Natural killer cell (primary cell): ENCODE results near the gene NAA35. TPM values are rescaled to one million over a fixed set of nuclear protein-coding genes. Genes with fewer than 3 reads are reported as not detected.

Experiments used
- ATAC-seq, 3 donors: fragments of 150-1000 bp in 2 of 3; fragments of 200-7000 bp in 1 of 3; cut with Tn5 transposase; 1 replicate in 1 of 3; 2 replicates in 2 of 3; pipeline ENCODE4 v1.10.0; 2021; ENCODE audit warnings: mild to moderate bottlenecking in 2 of 3, moderate library complexity in 2 of 3
- DNase-seq, 2 donors: peaks; one replicate each; pipeline versions ENCODE4 v3.0.0 to v3.0.0-alpha.2; 2013 to 2021; ENCODE audit warnings: mixed read lengths in 1 of 2
- H3K27ac ChIP-seq: one replicate; pipeline ENCODE4 v1.5.1; 2013; ENCODE audit warnings: mild to moderate bottlenecking, low read length
- H3K27me3 ChIP-seq: one replicate; pipeline ENCODE4 v1.6.1; 2013; ENCODE audit warnings: low read length; ENCODE audit not compliant: control insufficient read depth, insufficient read depth
- H3K36me3 ChIP-seq: one replicate; pipeline ENCODE4 v1.6.1; 2013; ENCODE audit warnings: low read length; ENCODE audit not compliant: control insufficient read depth, insufficient read depth
- H3K4me1 ChIP-seq: one replicate; pipeline ENCODE4 v1.6.1; 2013; ENCODE audit warnings: low read length; ENCODE audit not compliant: control insufficient read depth, insufficient read depth
- H3K4me3 ChIP-seq: one replicate; pipeline ENCODE4 v1.5.1; 2013; ENCODE audit warnings: low read length
- H3K9me3 ChIP-seq: one replicate; pipeline ENCODE4 v1.6.1; 2013; ENCODE audit warnings: low read length; ENCODE audit not compliant: control insufficient read depth, insufficient read depth
- H3K27ac Mint-ChIP-seq, 2 donors: one replicate each; pipeline ENCODE4 v1.8.0; 2022; ENCODE audit warnings: mild to moderate bottlenecking in 2 of 2, mixed read lengths in 2 of 2, moderate library complexity in 1 of 2
- H3K27me3 Mint-ChIP-seq, 2 donors: one replicate each; pipeline ENCODE4 v1.8.0; 2022; ENCODE audit warnings: low read depth in 2 of 2, mixed read lengths in 2 of 2
- H3K36me3 Mint-ChIP-seq: one replicate; pipeline ENCODE4 v1.8.0; 2022; ENCODE audit warnings: mixed read lengths
- H3K4me1 Mint-ChIP-seq, 2 donors: one replicate each; pipeline ENCODE4 v1.8.0; 2022; ENCODE audit warnings: mixed read lengths in 2 of 2
- H3K4me3 Mint-ChIP-seq: one replicate; pipeline ENCODE4 v1.8.0; 2022; ENCODE audit warnings: mild to moderate bottlenecking, moderate library complexity, mixed read lengths
- H3K9me3 Mint-ChIP-seq, 2 donors: one replicate each; pipeline ENCODE4 v1.8.0; 2022; ENCODE audit warnings: mixed read lengths in 2 of 2
- CTCF ChIP-seq: fragments of 200-600 bp; IDR thresholded peaks from one replicate; pipeline ENCODE4 v1.8.0; 2022; ENCODE audit warnings: antibody characterized with exemption
- WGBS: methylation state at CpG from one replicate; pipeline ENCODE4 v1.1.7; 2013; ENCODE audit warnings: missing lambda C conversion rate; ENCODE audit not compliant: insufficient coverage; 5-methylcytosine and 5-hydroxymethylcytosine counted together
- intact Hi-C: fragments of 100-400 bp; cut with micrococcal nuclease; formaldehyde crosslinking; loops from one replicate; pipeline ENCODE4 v1.14.2; 2022
- total RNA-seq, 4 donors: library from RNA; stranded (reverse); fragments of 120-200 nt in 1 of 4; gene quantifications; one replicate each; pipeline versions ENCODE4 v1.2.3 to v1.2.4, GENCODE V29; 2013 to 2022

Gene NAA35
- total RNA-seq, 3 donors from 2014 or later (not counting 1 experiment from before 2014, with no cell fraction given), result 19.9 to 27.6 (median 21.0) TPM

DNA sequence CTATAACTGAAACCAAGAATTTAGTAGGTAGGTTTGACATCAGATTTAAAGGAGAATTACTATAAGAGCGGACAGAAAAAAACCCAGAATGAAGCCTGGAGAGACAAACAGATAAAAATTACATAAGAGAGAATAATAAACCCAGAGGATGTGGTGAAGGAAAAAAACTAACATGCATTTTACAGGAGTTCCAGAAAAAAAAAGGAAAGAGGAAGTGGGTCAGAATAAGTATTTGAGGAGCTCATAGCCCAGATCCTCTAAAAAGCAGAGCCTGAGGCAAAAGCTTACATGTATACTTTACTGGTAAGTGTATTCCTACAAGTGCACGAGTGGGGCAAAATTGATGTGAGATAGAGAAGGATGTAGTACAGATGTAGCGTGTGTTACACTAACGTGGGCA is 43.1 kb upstream of the NAA35 start:
- H3K27me3 ChIP-seq, result no peaks in the 10 kb centered on the region
- intact Hi-C loops, result no loop called here
- no peaks in the 10 kb centered on the region for H3K36me3 ChIP-seq
- H3K27ac ChIP-seq, result no peak overlapping the region
- Mint-ChIP-seq H3K27me3 (no peaks in the 10 kb centered on the region), H3K9me3 (no peaks in the 10 kb centered on the region), H3K36me3 (no peaks in the 10 kb centered on the region), H3K4me3 (no peak overlapping the region), H3K4me1 (peaks cover 9 to 13% of the 10 kb centered on the region in 2 donors), H3K27ac (peak overlapping the region in 1 of 2 donors; percentile 17)
- ATAC-seq (no peak), DNase-seq (no peak)
- WGBS, result 48% methylated on average over 3 of the region's 4 CpGs
- H3K4me1 ChIP-seq, result no peaks in the 10 kb centered on the region
- no peaks in the 10 kb centered on the region for H3K9me3 ChIP-seq
- H3K4me3 ChIP-seq, result no peak overlapping the region
- TF ChIP-seq CTCF, result no peak

DNA sequence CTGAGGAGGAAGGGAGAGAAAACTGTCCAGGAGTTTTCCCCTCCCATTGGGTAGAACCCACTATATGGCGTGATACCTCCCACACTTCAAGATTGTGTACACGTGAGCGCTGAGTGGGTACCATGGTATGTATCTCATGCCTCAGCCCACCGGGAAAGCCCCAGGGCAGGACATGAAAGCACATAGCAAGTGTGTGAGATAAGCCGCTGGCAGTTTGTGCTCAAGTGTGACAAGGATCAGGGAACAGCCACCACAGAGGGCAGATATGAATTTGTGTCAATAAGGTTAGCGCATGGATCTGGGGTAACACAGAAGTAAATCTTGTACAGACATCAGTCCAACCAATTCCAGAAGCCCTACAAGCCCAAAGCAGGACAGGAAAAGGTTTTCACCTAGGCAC is 42.6 kb upstream of the NAA35 start:
- intact Hi-C loops, result no loop called here
- Histone ChIP-seq H3K27me3 (no peaks in the 10 kb centered on the region), H3K27ac (no peak overlapping the region), H3K4me3 (no peak overlapping the region), H3K4me1 (no peaks in the 10 kb centered on the region), H3K36me3 (no peaks in the 10 kb centered on the region), H3K9me3 (no peaks in the 10 kb centered on the region)
- no peaks in the 10 kb centered on the region for H3K9me3 Mint-ChIP-seq
- H3K27me3 Mint-ChIP-seq, result no peaks in the 10 kb centered on the region
- H3K4me1 Mint-ChIP-seq, result peaks cover 9 to 13% of the 10 kb centered on the region in 2 donors
- DNase-seq (no peak), ATAC-seq (peak in 2 of 3 donors; percentile 37 to 44)
- no peak overlapping the region for H3K4me3 Mint-ChIP-seq
- no peak overlapping the region for H3K27ac Mint-ChIP-seq
- TF ChIP-seq CTCF, result no peak
- no peaks in the 10 kb centered on the region for H3K36me3 Mint-ChIP-seq
- WGBS, result 84% methylated on average over 5 of the region's 6 CpGs

DNA sequence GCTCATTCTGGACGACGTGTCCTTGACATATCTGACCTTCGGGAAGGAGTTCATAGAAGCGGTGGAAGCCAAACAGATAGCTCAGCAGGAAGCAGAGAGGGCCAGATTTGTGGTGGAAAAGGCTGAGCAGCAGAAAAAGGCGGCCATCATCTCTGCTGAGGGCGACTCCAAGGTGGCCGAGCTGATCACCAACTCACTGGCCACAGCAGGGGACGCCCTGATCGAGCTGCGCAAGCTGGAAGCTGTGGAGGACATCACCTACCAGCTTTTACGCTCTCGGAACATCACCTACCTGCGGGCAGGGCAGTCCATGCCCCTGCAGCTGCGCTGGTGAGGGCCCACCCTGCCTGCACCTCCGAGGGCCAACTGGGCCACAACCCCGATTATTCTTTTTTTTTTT is 41.6 kb upstream of the NAA35 start:
- no peak for TF ChIP-seq CTCF
- H3K4me3 Mint-ChIP-seq, result no peak overlapping the region
- Histone ChIP-seq H3K36me3 (no peaks in the 10 kb centered on the region), H3K4me3 (no peak overlapping the region), H3K27ac (no peak overlapping the region), H3K27me3 (no peaks in the 10 kb centered on the region), H3K9me3 (no peaks in the 10 kb centered on the region), H3K4me1 (no peaks in the 10 kb centered on the region)
- intact Hi-C loops, result no loop called here
- DNase-seq (no peak), ATAC-seq (no peak)
- peaks cover 9 to 13% of the 10 kb centered on the region in 2 donors for H3K4me1 Mint-ChIP-seq
- H3K36me3 Mint-ChIP-seq, result no peaks in the 10 kb centered on the region
- H3K27ac Mint-ChIP-seq, result no peak overlapping the region
- H3K9me3 Mint-ChIP-seq, result no peaks in the 10 kb centered on the region
- WGBS, result 94% methylated on average over 16 of the region's 16 CpGs
- no peaks in the 10 kb centered on the region for H3K27me3 Mint-ChIP-seq

DNA sequence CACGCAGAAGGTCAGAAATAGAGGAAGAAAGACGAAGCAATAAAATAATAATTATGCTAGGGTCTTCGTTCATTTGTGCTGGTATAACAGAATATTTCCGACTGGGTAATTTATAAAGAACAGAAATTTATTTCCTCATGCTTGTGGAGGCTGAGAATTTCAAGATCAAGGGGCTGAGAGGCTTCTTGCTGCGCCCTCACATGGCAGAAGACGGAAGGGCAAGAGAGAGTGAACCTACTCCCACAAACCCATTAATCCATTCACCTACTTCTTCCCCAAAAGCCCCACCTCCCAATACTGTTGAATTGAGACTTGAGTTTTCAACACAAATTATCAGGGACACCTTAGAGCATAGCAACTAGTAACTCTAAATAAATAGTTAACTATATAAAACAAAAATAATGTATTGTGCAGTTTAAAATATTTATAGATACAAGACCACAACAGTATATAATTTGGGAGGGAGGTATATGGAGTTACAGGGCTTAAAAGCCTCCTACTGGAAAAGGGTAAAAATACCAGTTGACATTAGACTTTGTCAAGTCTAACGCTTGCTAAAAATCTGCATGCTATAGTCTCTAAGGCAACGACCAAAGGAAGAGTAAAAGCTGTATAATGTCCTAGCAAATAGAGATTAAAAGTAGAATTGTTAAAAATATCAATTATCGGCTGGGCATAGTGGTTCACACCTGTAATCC is 40.3 kb upstream of the NAA35 start:
- ATAC-seq, result peak in 2 of 3 donors; percentile 75 to 85
- H3K36me3 ChIP-seq, result no peaks in the 10 kb centered on the region
- H3K27ac Mint-ChIP-seq, result no peak overlapping the region
- H3K9me3 Mint-ChIP-seq, result no peaks in the 10 kb centered on the region
- no peaks in the 10 kb centered on the region for H3K27me3 Mint-ChIP-seq
- no peaks in the 10 kb centered on the region for H3K4me1 ChIP-seq
- no peak overlapping the region for H3K4me3 ChIP-seq
- H3K27ac ChIP-seq, result no peak overlapping the region
- no peaks in the 10 kb centered on the region for H3K27me3 ChIP-seq
- H3K9me3 ChIP-seq, result no peaks in the 10 kb centered on the region
- intact Hi-C loops, result loop anchor here (1.0 kb wide), 1 partner anchor 81 kb away; no protein-coding TSS in a partner anchor
- DNase-seq, result peak; percentile 46 to 62
- TF ChIP-seq CTCF, result peak; percentile 83
- 53% methylated on average over 9 of the region's 9 CpGs for WGBS
- peaks cover 9 to 13% of the 10 kb centered on the region in 2 donors for H3K4me1 Mint-ChIP-seq
- H3K36me3 Mint-ChIP-seq, result no peaks in the 10 kb centered on the region
- H3K4me3 Mint-ChIP-seq, result no peak overlapping the region
